Fibroblast of peridontal ligament (primary cell): Measurements from ENCODE around the gene ZNF75A.

Source experiments
- DNase-seq: peaks from one replicate; pipeline ENCODE4 v3.0.0-alpha.2; 2010; ENCODE audit errors: extremely low read depth

ZNF75A gene

GRCh38 chr16:3285131-3285530 is 20.2 kb upstream of the ZNF75A start:
- DNase-seq: no peak

DNA sequence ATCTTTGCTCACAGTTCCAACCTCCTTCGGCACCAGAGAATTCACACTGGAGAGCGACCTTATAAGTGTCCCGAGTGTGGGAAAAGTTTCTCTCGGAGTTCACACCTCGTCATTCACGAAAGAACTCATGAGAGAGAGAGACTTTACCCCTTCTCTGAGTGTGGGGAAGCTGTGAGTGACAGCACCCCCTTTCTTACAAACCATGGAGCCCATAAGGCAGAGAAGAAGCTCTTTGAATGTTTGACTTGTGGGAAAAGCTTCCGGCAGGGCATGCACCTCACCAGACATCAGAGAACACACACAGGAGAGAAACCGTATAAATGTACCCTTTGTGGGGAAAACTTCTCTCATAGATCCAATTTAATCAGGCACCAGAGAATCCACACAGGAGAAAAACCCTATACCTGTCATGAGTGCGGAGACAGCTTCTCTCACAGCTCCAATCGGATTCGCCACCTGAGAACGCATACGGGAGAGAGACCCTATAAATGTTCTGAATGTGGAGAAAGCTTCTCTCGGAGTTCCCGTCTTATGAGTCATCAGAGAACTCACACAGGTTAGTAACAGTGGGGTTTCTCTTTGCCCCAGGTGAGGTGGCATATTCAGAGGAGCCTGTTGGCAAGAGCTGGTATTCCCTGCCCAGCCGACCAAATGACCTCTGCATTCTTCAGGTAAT is 15.2 kb upstream of the ZNF75A start:
- DNase-seq: no peak

DNA sequence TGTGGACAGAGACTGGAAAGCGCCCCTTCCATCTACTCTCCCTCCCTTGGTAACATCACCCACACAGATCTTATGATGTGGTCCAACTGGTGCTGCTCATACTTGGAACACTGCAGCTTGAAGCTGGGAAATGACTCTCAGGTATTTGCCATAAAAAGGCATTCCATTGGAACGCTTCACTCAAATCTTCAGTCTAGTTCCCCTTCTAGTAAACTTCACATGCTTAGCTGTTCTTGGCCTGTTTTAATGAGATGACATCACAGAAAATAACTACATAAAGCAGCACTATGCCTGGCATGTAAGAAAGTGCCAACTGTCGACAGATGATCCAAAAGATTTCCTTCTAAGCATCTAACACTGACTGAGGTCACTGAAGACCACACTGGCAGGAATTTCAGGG is 12.7 kb upstream of the ZNF75A start:
- peak; percentile 9 for DNase-seq

DNA sequence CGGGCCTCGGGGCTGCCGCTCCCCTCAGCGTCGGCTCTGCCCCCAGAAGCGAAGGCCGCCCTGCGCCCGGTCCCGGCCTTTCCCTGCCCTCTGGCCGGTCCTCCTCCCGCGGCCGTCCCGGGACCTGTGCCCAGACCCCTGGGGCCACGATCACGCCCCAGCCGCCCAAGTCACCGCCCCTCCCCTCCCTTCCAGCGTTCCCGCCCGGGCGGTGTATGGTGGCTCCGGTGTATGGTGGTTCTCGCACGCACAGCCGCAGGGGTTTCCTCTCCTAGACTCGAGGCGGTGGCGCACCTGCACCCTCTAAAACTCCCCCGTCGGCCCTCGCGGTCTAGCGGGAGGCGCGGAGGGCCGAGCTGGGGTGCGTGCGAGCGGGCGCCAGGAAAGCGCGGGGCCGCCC is 10.1 kb upstream of the ZNF75A start:
- no peak for DNase-seq

- no peak for DNase-seq
Observed at GRCh38 chr16:3295783-3296182, 9.5 kb upstream of the ZNF75A start.

- DNase-seq: peak; percentile 18
Observed at GRCh38 chr16:3304370-3304769, 927 bp upstream of the ZNF75A start.

GRCh38 chr16:3306078-3306477 is 781 bp downstream of the ZNF75A start:
- DNase-seq: no peak

GRCh38 chr16:3311496-3311895 is 6.2 kb downstream of the ZNF75A start:
- no peak for DNase-seq

DNA sequence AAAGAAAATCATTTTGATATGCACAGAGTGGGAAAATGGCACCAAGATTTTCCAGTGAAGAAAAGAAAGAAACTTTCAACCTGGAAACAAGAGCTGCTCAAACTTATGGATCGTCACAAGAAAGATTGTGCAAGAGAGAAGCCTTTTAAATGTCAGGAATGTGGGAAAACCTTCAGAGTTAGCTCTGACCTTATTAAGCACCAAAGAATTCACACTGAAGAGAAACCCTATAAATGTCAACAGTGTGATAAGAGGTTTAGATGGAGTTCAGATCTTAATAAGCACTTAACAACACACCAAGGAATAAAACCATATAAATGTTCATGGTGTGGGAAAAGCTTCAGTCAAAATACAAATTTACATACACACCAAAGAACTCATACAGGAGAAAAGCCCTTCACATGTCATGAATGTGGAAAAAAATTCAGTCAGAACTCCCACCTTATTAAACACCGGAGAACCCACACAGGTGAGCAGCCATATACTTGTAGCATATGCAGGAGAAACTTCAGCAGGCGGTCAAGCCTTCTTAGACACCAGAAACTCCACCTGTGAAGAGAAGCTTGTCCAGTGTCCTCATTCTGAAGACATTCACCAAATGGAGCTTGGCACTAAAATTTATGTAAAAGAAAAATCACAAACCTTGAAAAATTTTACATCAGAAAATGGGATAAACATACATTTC is 12.2 kb downstream of the ZNF75A start:
- DNase-seq: peak; percentile 39

GRCh38 chr16:3321816-3322215 is 16.5 kb downstream of the ZNF75A start:
- no peak for DNase-seq

- DNase-seq: no peak
Observed at GRCh38 chr16:3327514-3327913, 22.2 kb downstream of the ZNF75A start.

DNA sequence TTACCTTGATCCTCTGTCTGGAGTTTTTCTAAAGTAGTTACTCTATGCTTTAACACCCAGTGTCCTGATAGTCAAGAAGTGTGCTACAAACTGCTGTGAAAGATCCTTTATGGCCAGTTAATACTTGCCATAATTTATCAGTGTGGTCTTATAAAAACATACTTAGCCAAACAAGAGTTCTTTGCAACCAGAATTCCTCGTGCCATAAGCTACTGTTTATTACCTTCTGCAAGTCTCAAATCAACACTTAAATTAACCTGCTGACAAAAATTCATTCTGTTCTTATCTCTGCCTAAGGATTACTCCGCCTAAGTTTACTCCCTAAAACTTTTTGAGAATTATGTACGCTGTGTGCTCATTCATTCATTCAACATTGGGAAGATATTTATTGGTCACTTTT is 22.8 kb downstream of the ZNF75A start:
- DNase-seq: no peak

GRCh38 chr16:3328643-3329042 is 23.3 kb downstream of the ZNF75A start:
- no peak for DNase-seq

DNA sequence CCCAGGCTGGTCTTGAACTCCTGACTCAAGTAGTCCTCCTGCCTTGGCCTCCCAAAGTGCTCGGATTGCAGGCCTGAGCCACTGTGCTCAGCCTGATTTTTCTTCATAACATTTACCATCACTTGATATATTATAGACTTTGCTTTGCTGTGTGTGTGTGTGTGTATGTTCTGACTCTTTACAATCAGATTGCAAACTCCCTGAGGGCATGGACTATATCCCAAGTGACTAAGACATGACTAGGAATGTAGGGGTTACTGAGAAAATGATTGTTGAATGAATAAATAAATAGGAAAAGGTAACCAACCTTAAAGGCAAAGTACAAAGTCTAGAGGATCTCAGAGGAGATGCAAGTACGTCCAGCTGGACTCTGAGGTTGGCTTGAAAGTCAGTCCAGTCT is 40.7 kb downstream of the ZNF75A start:
- DNase-seq: no peak

- DNase-seq: no peak
Observed at GRCh38 chr16:3347586-3347985, 42.3 kb downstream of the ZNF75A start.

- no peak for DNase-seq
Observed at GRCh38 chr16:3348547-3349167, 43.4 kb downstream of the ZNF75A start.

- no peak for DNase-seq
Observed at GRCh38 chr16:3349175-3349574, 43.9 kb downstream of the ZNF75A start.

GRCh38 chr16:3355589-3355988 is 50.3 kb downstream of the ZNF75A start, which contains the start of gene OR2C1:
TSS of gene OR2C1 (plus strand) at chr16:3355889. CDS start at chr16:3355941, 52 bp downstream.
- no peak for DNase-seq

- no peak for DNase-seq
Observed at GRCh38 chr16:3356118-3356517, 50.8 kb downstream of the ZNF75A start.

GRCh38 chr16:3358871-3359270 is 53.6 kb downstream of the ZNF75A start:
- DNase-seq: no peak

DNA sequence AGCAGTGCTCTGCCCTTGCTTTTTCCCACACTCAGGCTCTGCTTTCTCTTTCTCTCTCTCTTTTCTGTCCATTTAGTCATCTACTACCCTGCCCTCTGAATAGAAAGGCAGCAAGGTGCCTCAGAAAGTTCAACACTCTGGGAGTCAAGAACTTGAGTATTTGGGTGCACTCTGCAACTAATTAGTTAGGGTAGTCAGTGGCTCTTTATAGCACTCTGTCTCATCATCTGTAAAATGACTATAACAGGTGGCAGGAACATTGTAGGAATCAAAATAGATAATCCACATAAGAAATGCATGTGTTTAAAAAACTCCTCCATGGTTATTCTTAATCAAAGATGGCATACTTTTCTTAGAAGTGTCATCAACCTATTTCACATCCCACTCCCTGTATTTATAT is 57.6 kb downstream of the ZNF75A start:
- DNase-seq: no peak

- DNase-seq: no peak
Observed at GRCh38 chr16:3363793-3364192, 58.5 kb downstream of the ZNF75A start.

DNA sequence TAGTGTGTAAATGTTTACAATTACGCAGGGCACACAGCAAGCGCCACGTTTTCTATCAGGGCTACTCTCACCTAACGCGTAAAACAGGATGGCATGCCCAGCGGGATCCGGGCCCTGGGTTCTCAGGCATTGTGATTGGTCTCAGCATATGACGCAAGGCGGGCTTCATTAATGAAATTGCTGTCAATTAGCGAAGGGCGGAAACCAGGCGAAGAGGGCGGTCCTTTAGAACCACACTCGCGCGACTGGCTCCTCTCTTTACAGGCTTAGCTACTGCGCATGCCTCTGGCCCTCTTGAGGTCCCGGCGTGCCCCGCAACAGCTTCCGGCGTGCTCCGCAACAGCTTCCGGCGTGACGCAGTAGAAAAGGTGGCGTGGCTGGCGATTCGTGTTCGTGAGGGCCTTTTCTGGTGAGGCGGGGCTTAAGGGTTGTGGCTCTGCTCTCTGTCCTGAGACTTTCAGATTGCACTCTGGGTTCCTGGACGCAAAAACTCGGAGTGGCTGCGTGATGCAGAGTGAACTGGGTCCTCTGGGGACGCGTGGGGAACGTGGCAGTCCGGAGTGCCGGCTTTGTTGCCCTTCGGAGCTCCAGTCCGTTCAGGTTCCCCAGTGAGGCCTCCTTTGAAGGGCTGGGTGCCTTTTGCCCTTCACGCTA is 59.6 kb downstream of the ZNF75A start:
- peak; percentile 93 for DNase-seq
